GM23248 (cell line): ENCODE measurements around the gene SCN3A. TPM values are rescaled to one million over a fixed set of nuclear protein-coding genes. Genes with fewer than 3 reads are reported as not detected.

Experiments
- DNase-seq: peaks from one replicate; pipeline ENCODE4 v3.0.0-alpha.2; 2015
- H2AFZ ChIP-seq: fragments of 200-600 bp; sonication (generic); 2 replicates; pipeline ENCODE4 v1.6.1; 2016; ENCODE audit warnings: antibody characterized with exemption
- H3F3A ChIP-seq: fragments of 200-600 bp; sonication (generic); 2 replicates; pipeline ENCODE4 v1.6.1; 2016; ENCODE audit warnings: mild to moderate bottlenecking, antibody characterized with exemption, mixed run types; ENCODE audit not compliant: insufficient read depth
- H3K27ac ChIP-seq: fragments of 200-600 bp; sonication (generic); 2 replicates; pipeline ENCODE4 v1.5.1; 2016; ENCODE audit warnings: mild to moderate bottlenecking
- H3K27me3 ChIP-seq: fragments of 200-600 bp; sonication (generic); replicated peaks from 2 replicates; pipeline ENCODE4 v1.6.1; 2016; ENCODE audit warnings: mild to moderate bottlenecking; ENCODE audit not compliant: insufficient read depth
- H3K36me3 ChIP-seq: fragments of 200-600 bp; sonication (generic); 2 replicates; pipeline ENCODE4 v1.6.1; 2016; ENCODE audit warnings: low read depth, mild to moderate bottlenecking
- H3K4me1 ChIP-seq: fragments of 200-600 bp; sonication (generic); 2 replicates; pipeline ENCODE4 v1.6.1; 2016; ENCODE audit warnings: mild to moderate bottlenecking; ENCODE audit not compliant: insufficient read depth
- H3K4me2 ChIP-seq: fragments of 200-600 bp; sonication (generic); one replicate; pipeline ENCODE4 v1.6.1; 2016; ENCODE audit warnings: mild to moderate bottlenecking; ENCODE audit not compliant: unreplicated experiment
- H3K4me3 ChIP-seq: fragments of 200-600 bp; sonication (generic); 2 replicates; pipeline ENCODE4 v1.5.1; 2016; ENCODE audit warnings: mild to moderate bottlenecking
- H3K79me2 ChIP-seq: fragments of 200-600 bp; sonication (generic); 2 replicates; pipeline ENCODE4 v1.6.1; 2016; ENCODE audit warnings: mild to moderate bottlenecking; ENCODE audit not compliant: insufficient read depth
- H3K9ac ChIP-seq: fragments of 200-600 bp; sonication (generic); 2 replicates; pipeline ENCODE4 v1.6.1; 2016; ENCODE audit warnings: mild to moderate bottlenecking
- H3K9me2 ChIP-seq: fragments of 200-600 bp; sonication (generic); 2 replicates; pipeline ENCODE4 v1.6.1; 2016; ENCODE audit warnings: mixed run types, mild to moderate bottlenecking, moderate library complexity; ENCODE audit not compliant: insufficient read depth
- H3K9me3 ChIP-seq: fragments of 200-600 bp; sonication (generic); one replicate; pipeline ENCODE4 v1.6.1; 2017; ENCODE audit warnings: low read depth
- H4K20me1 ChIP-seq: fragments of 200-600 bp; sonication (generic); 2 replicates; pipeline ENCODE4 v1.6.0; 2016; ENCODE audit not compliant: insufficient read depth
- EZH2 ChIP-seq: fragments of 200-600 bp; sonication (generic); IDR thresholded peaks from 2 replicates; pipeline ENCODE4 v1.6.1; 2018; ENCODE audit warnings: antibody characterized with exemption, mild to moderate bottlenecking; ENCODE audit not compliant: insufficient read depth, poor library complexity, severe bottlenecking
- EZH2phosphoT487 ChIP-seq: fragments of 200-600 bp; sonication (generic); IDR thresholded peaks from 2 replicates; pipeline ENCODE4 v1.6.1; 2018; ENCODE audit warnings: antibody characterized with exemption, moderate library complexity, mild to moderate bottlenecking, low read depth; ENCODE audit not compliant: insufficient read depth
- WGBS, 2 experiments: methylation state at CpG; one replicate each; pipeline ENCODE4 v1.1.6; 2015 to 2017; ENCODE audit warnings: low lambda C conversion rate in 2 of 2, low coverage in 1 of 2; ENCODE audit errors: missing lambda C conversion rate in 2 of 2; 5-methylcytosine and 5-hydroxymethylcytosine counted together
- in situ Hi-C: fragments of 300-500 bp; cut with MboI; formaldehyde crosslinking; loops from 2 replicates; pipeline ENCODE4 v1.15.0; 2020
- polyA plus RNA-seq: library from polyadenylated mRNA; unstranded; fragments of >200 nt; fragmentation: Nextera tagmentation; extraction: Ambion mirVana; gene quantifications from 2 replicates; pipeline ENCODE4 v1.2.1, GENCODE V29; 2016
- total RNA-seq: library from RNA; depleted of rRNA; stranded (reverse); fragments of >200 nt; shearing (Covaris generic); gene quantifications from 2 replicates; pipeline ENCODE4 v1.2.3, GENCODE V29; 2014

Gene SCN3A
- total and polyA plus RNA-seq, 2 experiments from 2014 or later: 0.11 TPM; not detected in 1

DNA sequence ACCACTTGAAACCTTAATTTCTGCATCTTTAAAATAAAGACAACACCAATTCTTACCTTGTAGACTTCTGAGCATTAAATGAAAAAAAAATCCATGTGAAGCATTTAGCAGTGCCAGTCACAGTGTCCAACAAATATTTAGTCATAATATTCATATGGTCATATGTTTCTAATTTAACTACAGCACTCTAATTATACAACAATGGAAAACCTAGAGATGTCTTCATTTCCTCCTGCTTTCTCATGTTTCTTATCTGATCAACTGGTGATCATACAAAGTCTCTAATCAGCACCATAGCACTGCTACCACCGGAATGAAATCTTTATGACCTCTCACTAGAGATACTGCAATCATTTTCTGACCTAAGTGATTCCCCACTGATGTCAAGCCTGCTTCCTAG is 10.2 kb upstream of the SCN3A start:
- DNase-seq: no peak
- Histone ChIP-seq H3K9ac (no peak overlapping the region), H3K4me1 (no peaks in the 10 kb centered on the region), H3F3A (no peaks in the 10 kb centered on the region), H3K36me3 (no peaks in the 10 kb centered on the region), H3K9me3 (no peaks in the 10 kb centered on the region), H3K27me3 (no peaks in the 10 kb centered on the region), H3K79me2 (no peaks in the 10 kb centered on the region), H3K4me3 (no peak overlapping the region), H3K9me2 (no peaks in the 10 kb centered on the region), H3K27ac (no peak overlapping the region), H2AFZ (no peak overlapping the region), H4K20me1 (no peaks in the 10 kb centered on the region), H3K4me2 (no peak overlapping the region)
- 6% methylated on average over 1 of the region's 1 CpG for WGBS, 2 experiments
- in situ Hi-C loops: no loop called here
- TF ChIP-seq EZH2phosphoT487: no peak
- TF ChIP-seq EZH2: no peak

DNA sequence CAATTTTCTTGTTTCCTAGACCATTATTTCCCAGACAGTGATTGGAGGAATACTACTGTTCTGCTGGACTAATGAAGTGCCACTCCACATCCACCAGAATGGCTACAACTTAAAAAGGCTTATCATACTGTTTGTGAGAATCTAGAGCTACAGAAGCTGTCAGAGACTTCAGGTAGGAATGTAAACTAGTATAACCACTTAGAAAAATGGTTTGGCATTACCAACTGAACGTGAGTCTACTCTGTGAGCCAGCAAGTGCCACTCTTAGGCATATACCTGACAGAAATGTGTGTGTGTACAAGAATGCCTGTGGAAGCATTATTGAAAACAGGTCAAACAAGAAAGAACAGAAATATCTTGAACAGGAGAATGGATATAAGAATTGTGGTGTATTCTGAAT is 4.2 kb upstream of the SCN3A start:
- in situ Hi-C loops: loop anchor here (10.0 kb wide), 1 partner anchor 473 kb away; no protein-coding TSS in a partner anchor
- 10 to 11% methylated on average over 1 of the region's 1 CpG for WGBS, 2 experiments
- Histone ChIP-seq H3K9me2 (no peaks in the 10 kb centered on the region), H3K4me1 (no peaks in the 10 kb centered on the region), H3K4me3 (no peak overlapping the region), H3K9ac (no peak overlapping the region), H3K79me2 (no peaks in the 10 kb centered on the region), H2AFZ (no peak overlapping the region), H3K36me3 (no peaks in the 10 kb centered on the region), H3K4me2 (no peak overlapping the region), H3K27me3 (no peaks in the 10 kb centered on the region), H3F3A (no peaks in the 10 kb centered on the region), H4K20me1 (no peaks in the 10 kb centered on the region), H3K9me3 (no peaks in the 10 kb centered on the region), H3K27ac (no peak overlapping the region)
- TF ChIP-seq EZH2phosphoT487 (no peak), EZH2 (no peak)
- DNase-seq: no peak

GRCh38 chr2:165205865-165206264 is 2.0 kb upstream of the SCN3A start:
- in situ Hi-C loops: loop anchor here (10.0 kb wide), 1 partner anchor 471 kb away; no protein-coding TSS in a partner anchor
- WGBS, 2 experiments: 50% methylated on average over 2 of the region's 2 CpGs

GRCh38 chr2:165202239-165202638 is 1.6 kb downstream of the SCN3A start:
- Histone ChIP-seq H3K27me3 (no peaks in the 10 kb centered on the region), H3K27ac (no peak overlapping the region), H3K4me3 (no peak overlapping the region), H2AFZ (no peak overlapping the region), H3K9ac (no peak overlapping the region), H3K4me2 (no peak overlapping the region), H3K79me2 (no peaks in the 10 kb centered on the region), H3K36me3 (no peaks in the 10 kb centered on the region), H4K20me1 (no peaks in the 10 kb centered on the region), H3F3A (no peaks in the 10 kb centered on the region), H3K9me3 (no peaks in the 10 kb centered on the region), H3K9me2 (no peaks in the 10 kb centered on the region), H3K4me1 (no peaks in the 10 kb centered on the region)
- WGBS, 2 experiments: 35 to 50% methylated on average over 1 of the region's 1 CpG
- DNase-seq: no peak
- in situ Hi-C loops: loop anchor here (10.0 kb wide), 1 partner anchor 467 kb away; no protein-coding TSS in a partner anchor
- TF ChIP-seq EZH2 (no peak), EZH2phosphoT487 (no peak)

More at GRCh38 chr2:165205865-165206264, 2.0 kb upstream of the SCN3A start:
- Histone ChIP-seq H3K4me1 (no peaks in the 10 kb centered on the region), H4K20me1 (no peaks in the 10 kb centered on the region), H3K4me2 (no peak overlapping the region), H3K27me3 (no peaks in the 10 kb centered on the region), H3K4me3 (no peak overlapping the region), H3K9me3 (no peaks in the 10 kb centered on the region), H3K9me2 (no peaks in the 10 kb centered on the region), H3K79me2 (no peaks in the 10 kb centered on the region), H3K36me3 (no peaks in the 10 kb centered on the region), H3K27ac (no peak overlapping the region), H3F3A (no peaks in the 10 kb centered on the region), H2AFZ (no peak overlapping the region), H3K9ac (no peak overlapping the region)
- no peak for TF ChIP-seq EZH2
- TF ChIP-seq EZH2phosphoT487: no peak
- no peak for DNase-seq

GRCh38 chr2:165198181-165198580 is 5.7 kb downstream of the SCN3A start:
- 55 to 63% methylated on average over 2 of the region's 2 CpGs for WGBS, 2 experiments
- Histone ChIP-seq H3K9me3 (no peaks in the 10 kb centered on the region), H2AFZ (no peak overlapping the region), H3K9me2 (no peaks in the 10 kb centered on the region), H3K79me2 (no peaks in the 10 kb centered on the region), H3F3A (no peaks in the 10 kb centered on the region), H3K27me3 (no peaks in the 10 kb centered on the region), H3K4me3 (no peak overlapping the region), H4K20me1 (no peaks in the 10 kb centered on the region), H3K9ac (no peak overlapping the region), H3K27ac (no peak overlapping the region), H3K36me3 (no peaks in the 10 kb centered on the region), H3K4me1 (no peaks in the 10 kb centered on the region), H3K4me2 (no peak overlapping the region)
- no peak for DNase-seq
- in situ Hi-C loops: loop anchor here (25.0 kb wide), 1 partner anchor 186 kb away; no protein-coding TSS in a partner anchor
- no peak for TF ChIP-seq EZH2phosphoT487
